Measurements from ENCODE around the gene CCDC78. TPM values are rescaled to one million over a fixed set of nuclear protein-coding genes. Genes with fewer than 3 reads are reported as not detected.
A peak's percentile ranks its signal among the peaks of the same experiment; 100 is the strongest.

CCDC78 gene
- total and polyA plus RNA-seq, 2 of the 13 experiments (the other 11 are each of a cell fraction or from before 2014, with no cell fraction given) = 0.53 to 1.5 TPM

DNA sequence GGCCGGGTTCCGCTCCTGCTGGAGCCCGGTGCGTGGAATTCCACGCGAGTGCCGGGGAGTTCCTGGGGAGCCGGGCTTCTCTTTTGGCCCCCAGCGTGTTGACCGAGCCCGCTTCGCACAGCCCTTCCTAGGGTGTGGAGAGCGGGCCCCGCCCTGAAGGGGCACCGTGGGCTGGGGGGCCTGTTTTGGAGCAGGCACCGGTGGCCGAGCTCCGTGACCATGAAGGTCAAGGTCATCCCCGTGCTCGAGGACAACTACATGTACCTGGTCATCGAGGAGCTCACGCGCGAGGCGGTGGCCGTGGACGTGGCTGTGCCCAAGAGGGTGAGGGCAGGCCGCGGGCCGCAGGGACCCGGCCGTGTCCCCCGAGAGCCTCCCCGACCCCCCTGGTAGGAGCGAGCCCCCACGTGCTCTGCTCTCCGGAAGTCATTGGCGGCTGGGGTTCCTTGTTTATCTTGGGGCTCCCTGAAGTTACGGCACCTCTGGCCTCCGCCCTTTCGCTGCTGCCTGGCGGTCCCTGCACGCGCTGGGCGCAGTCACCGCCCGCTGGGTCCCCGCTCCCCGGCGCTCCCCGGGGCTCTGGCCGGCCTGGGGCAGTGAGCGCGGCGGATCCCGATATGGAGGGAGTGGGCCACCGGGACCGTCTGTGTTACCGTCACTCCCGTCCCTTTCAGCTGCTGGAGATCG is 1.2 kb upstream of the CCDC78 start (continued):
- no peak for TF ChIP-seq ZFP90 (CRISPR knock-in tag; IDR thresholded peaks at IDR 0.05; ENCODE audit: borderline replicate concordance)
- TF ChIP-seq ZNF180 (CRISPR knock-in tag; IDR thresholded peaks at IDR 0.05; ENCODE audit: borderline replicate concordance, low read depth) = no peak
- peak; percentile 18; the same call in 1 of the 2 replicates for TF ChIP-seq ARID4A (CRISPR knock-in tag; IDR thresholded peaks at IDR 0.05; ENCODE audit: borderline replicate concordance)
- TF ChIP-seq TOPORS (CRISPR knock-in tag; IDR thresholded peaks at IDR 0.05) = peak; percentile 63; the same call in 1 of the 2 replicates
- peak; percentile 50; the same call in 1 of the 2 replicates for TF ChIP-seq MTA1 (CRISPR knock-in tag; IDR thresholded peaks at IDR 0.05; ENCODE audit: borderline replicate concordance)
- TF ChIP-seq, protein P1, sequence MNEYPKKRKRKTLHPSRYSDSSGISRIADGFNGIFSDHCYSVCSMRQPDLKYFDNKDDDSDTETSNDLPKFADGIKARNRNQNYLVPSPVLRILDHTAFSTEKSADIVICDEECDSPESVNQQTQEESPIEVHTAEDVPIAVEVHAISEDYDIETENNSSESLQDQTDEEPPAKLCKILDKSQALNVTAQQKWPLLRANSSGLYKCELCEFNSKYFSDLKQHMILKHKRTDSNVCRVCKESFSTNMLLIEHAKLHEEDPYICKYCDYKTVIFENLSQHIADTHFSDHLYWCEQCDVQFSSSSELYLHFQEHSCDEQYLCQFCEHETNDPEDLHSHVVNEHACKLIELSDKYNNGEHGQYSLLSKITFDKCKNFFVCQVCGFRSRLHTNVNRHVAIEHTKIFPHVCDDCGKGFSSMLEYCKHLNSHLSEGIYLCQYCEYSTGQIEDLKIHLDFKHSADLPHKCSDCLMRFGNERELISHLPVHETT (CRISPR knock-in tag; conservative IDR thresholded peaks at IDR 0.05) = peak; percentile 53; the same call in 1 of the 2 replicates
- TF ChIP-seq ETV5 (CRISPR knock-in tag; IDR thresholded peaks at IDR 0.05; ENCODE audit: borderline replicate concordance) = no peak; the same call in 1 of the 2 replicates
- TF ChIP-seq DMAP1 (CRISPR knock-in tag; IDR thresholded peaks at IDR 0.05) = 0 out of 2 replicates have a peak, but pooled peaks have one; percentile 15
- TF ChIP-seq TEAD3 (CRISPR knock-in tag; optimal IDR thresholded peaks at IDR 0.05; ENCODE audit: borderline replicate concordance) = peak; percentile 8
- TF ChIP-seq ZNF12 (CRISPR knock-in tag; IDR thresholded peaks at IDR 0.05) = 0 out of 2 replicates have a peak, but pooled peaks have one; percentile 9
- no peak for TF ChIP-seq MAZ (IDR thresholded peaks at IDR 0.05; ENCODE audit: borderline replicate concordance, low read depth, low read length)
- TF ChIP-seq MAZ (CRISPR knock-in tag; IDR thresholded peaks at IDR 0.05; ENCODE audit: low read depth) = peak; percentile 2; the same call in 1 of the 2 replicates
- TF ChIP-seq GRHL1 (CRISPR knock-in tag; conservative IDR thresholded peaks at IDR 0.05) = no peak
- 0 out of 2 replicates have a peak, but pooled peaks have one; percentile 24 for TF ChIP-seq ETV6 (CRISPR knock-in tag; conservative IDR thresholded peaks at IDR 0.05)
- no peak for TF ChIP-seq ZFP82 (CRISPR knock-in tag; IDR thresholded peaks at IDR 0.05; ENCODE audit: borderline replicate concordance)
- peak; percentile 69 for TF ChIP-seq ZNF687 (CRISPR knock-in tag; IDR thresholded peaks at IDR 0.05)
- TF ChIP-seq PAX8 (CRISPR knock-in tag; IDR thresholded peaks at IDR 0.05; ENCODE audit: borderline replicate concordance) = no peak
